WTC11 (cell line): ENCODE measurements around the gene LRRC74A. TPM values are rescaled to one million over a fixed set of nuclear protein-coding genes. Genes with fewer than 3 reads are reported as not detected.

Source experiments
- ATAC-seq: fragments of 200-7000 bp; cut with Tn5 transposase; 2 replicates; pipeline ENCODE4 v1.10.0; 2021; ENCODE audit warnings: mild to moderate bottlenecking, moderate library complexity
- CTCF ChIA-PET: fragments of 300-600 bp; sonication (Branson Sonifier 250); formaldehyde crosslinking; loops from one replicate; lab custom pipeline; 2021; ENCODE audit warnings: antibody characterized with exemption; lab: Charles Lee
- POLR2A ChIA-PET: fragments of 350-600 bp; sonication (Branson Sonifier 250); formaldehyde crosslinking; loops from one replicate; lab custom pipeline; 2021; ENCODE audit warnings: antibody characterized with exemption; lab: Charles Lee
- DNase-seq: peaks from one replicate; pipeline ENCODE4 v3.0.0; 2021; ENCODE audit warnings: low spot score
- H3K27ac Mint-ChIP-seq: 2 replicates; pipeline ENCODE4 v1.8.0; 2021; ENCODE audit warnings: mixed read lengths
- H3K27me3 Mint-ChIP-seq: 2 replicates; pipeline ENCODE4 v1.8.0; 2021; ENCODE audit warnings: low read depth, mild to moderate bottlenecking, moderate library complexity, mixed read lengths
- H3K36me3 Mint-ChIP-seq: 2 replicates; pipeline ENCODE4 v1.8.0; 2021; ENCODE audit warnings: mixed read lengths
- H3K4me1 Mint-ChIP-seq: 2 replicates; pipeline ENCODE4 v1.8.0; 2022; ENCODE audit warnings: mixed read lengths
- H3K4me3 Mint-ChIP-seq: 2 replicates; pipeline ENCODE4 v1.8.0; 2021; ENCODE audit warnings: mild to moderate bottlenecking, moderate library complexity, mixed read lengths
- H3K9me3 Mint-ChIP-seq: 2 replicates; pipeline ENCODE4 v1.8.0; 2021; ENCODE audit warnings: mixed read lengths
- KAT7 ChIP-seq: sonication (generic); formaldehyde crosslinking; IDR thresholded peaks from 2 replicates; pipeline ENCODE4 v1.8.1; 2023; ENCODE audit warnings: missing genetic modification reagents, mild to moderate bottlenecking, borderline replicate concordance
- ZNF219 ChIP-seq: sonication (generic); formaldehyde crosslinking; IDR thresholded peaks from 2 replicates; pipeline ENCODE4 v1.8.0; 2023; ENCODE audit warnings: missing genetic modification reagents, mild to moderate bottlenecking, borderline replicate concordance
- ZNF263 ChIP-seq: sonication (generic); formaldehyde crosslinking; IDR thresholded peaks from 2 replicates; pipeline ENCODE4 v1.8.1; 2022; ENCODE audit warnings: low read depth, mild to moderate bottlenecking, moderate library complexity, missing genetic modification reagents
- ZNF416 ChIP-seq: fragments of 250-450 bp; sonication (Bioruptor Pico); IDR thresholded peaks from 2 replicates; pipeline ENCODE4 v1.9.0; 2021; ENCODE audit warnings: mild to moderate bottlenecking, inconsistent platforms
- total RNA-seq: library from RNA; stranded (reverse); gene quantifications from 3 replicates; pipeline ENCODE4 v1.2.3, GENCODE V29; 2021
- TF ChIP-seq, protein P1 (sequence below): sonication (generic); formaldehyde crosslinking; IDR thresholded peaks from 2 replicates; pipeline ENCODE4 v1.8.0; 2022; ENCODE audit warnings: missing genetic modification reagents
- TF ChIP-seq, protein P2 (sequence below): fragments of 250-450 bp; sonication (Bioruptor Pico); IDR thresholded peaks from 2 replicates; pipeline ENCODE4 v2.1.2; 2022; ENCODE audit warnings: mild to moderate bottlenecking, moderate library complexity
- TF ChIP-seq, protein P3 (sequence below): sonication (generic); formaldehyde crosslinking; IDR thresholded peaks from 2 replicates; pipeline ENCODE4 v1.8.1; 2023; ENCODE audit warnings: mild to moderate bottlenecking, missing genetic modification reagents, borderline replicate concordance
- TF ChIP-seq, protein P4 (sequence below): sonication (generic); formaldehyde crosslinking; IDR thresholded peaks from 2 replicates; pipeline ENCODE4 v1.8.0; 2022; ENCODE audit warnings: mild to moderate bottlenecking, missing genetic modification reagents
- TF ChIP-seq, protein P5 (sequence below): sonication (generic); formaldehyde crosslinking; IDR thresholded peaks from 2 replicates; pipeline ENCODE4 v1.8.0; 2023; ENCODE audit warnings: missing genetic modification reagents, mild to moderate bottlenecking, borderline replicate concordance
- TF ChIP-seq, protein P6 (sequence below): fragments of 250-450 bp; sonication (Bioruptor Pico); IDR thresholded peaks from 2 replicates; pipeline ENCODE4 v1.9.0; 2021; ENCODE audit warnings: mild to moderate bottlenecking, borderline replicate concordance
- TF ChIP-seq, protein P7 (sequence below): sonication (generic); formaldehyde crosslinking; IDR thresholded peaks from 2 replicates; pipeline ENCODE4 v1.8.1; 2023; ENCODE audit warnings: mild to moderate bottlenecking, missing genetic modification reagents, moderate library complexity

The LRRC74A gene
- total RNA-seq, 1 experiment from 2014 or later, result not detected

DNA sequence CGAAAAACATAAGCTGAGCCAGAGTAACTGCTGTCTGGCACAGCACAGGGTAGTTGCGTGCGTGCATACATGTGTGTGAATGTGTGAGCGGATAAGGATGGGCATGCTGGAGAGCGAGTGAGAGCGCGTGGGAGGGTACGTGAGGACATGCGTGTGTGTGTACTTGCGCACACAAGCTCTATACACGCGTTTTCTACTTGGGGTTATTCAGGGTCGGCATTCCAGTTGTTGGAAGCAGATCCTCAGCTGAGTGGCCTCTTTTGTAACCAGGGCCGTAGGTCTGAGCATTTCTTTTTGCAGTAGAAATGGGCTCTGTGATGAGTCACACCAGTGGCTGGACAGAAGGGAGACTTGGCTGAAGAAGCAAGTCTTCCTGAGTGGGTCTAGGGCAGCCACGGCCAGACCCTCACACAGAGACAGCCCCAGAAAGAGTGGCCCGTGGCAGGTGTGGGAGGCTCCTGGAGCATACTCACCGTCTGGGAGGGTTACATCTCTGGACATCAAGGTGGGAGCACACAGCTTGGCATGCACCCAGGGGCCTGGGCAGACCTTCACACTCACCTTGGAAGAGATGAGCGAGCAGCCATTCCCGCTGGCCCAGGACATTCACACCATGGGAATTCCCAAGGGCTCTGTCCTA lies 78.0 kb downstream of the LRRC74A start (continued):
- TF ChIP-seq, protein P1, sequence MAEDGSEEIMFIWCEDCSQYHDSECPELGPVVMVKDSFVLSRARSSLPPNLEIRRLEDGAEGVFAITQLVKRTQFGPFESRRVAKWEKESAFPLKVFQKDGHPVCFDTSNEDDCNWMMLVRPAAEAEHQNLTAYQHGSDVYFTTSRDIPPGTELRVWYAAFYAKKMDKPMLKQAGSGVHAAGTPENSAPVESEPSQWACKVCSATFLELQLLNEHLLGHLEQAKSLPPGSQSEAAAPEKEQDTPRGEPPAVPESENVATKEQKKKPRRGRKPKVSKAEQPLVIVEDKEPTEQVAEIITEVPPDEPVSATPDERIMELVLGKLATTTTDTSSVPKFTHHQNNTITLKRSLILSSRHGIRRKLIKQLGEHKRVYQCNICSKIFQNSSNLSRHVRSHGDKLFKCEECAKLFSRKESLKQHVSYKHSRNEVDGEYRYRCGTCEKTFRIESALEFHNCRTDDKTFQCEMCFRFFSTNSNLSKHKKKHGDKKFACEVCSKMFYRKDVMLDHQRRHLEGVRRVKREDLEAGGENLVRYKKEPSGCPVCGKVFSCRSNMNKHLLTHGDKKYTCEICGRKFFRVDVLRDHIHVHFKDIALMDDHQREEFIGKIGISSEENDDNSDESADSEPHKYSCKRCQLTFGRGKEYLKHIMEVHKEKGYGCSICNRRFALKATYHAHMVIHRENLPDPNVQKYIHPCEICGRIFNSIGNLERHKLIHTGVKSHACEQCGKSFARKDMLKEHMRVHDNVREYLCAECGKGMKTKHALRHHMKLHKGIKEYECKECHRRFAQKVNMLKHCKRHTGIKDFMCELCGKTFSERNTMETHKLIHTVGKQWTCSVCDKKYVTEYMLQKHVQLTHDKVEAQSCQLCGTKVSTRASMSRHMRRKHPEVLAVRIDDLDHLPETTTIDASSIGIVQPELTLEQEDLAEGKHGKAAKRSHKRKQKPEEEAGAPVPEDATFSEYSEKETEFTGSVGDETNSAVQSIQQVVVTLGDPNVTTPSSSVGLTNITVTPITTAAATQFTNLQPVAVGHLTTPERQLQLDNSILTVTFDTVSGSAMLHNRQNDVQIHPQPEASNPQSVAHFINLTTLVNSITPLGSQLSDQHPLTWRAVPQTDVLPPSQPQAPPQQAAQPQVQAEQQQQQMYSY (CRISPR knock-in tag), result no peak
- TF ChIP-seq, protein P2, sequence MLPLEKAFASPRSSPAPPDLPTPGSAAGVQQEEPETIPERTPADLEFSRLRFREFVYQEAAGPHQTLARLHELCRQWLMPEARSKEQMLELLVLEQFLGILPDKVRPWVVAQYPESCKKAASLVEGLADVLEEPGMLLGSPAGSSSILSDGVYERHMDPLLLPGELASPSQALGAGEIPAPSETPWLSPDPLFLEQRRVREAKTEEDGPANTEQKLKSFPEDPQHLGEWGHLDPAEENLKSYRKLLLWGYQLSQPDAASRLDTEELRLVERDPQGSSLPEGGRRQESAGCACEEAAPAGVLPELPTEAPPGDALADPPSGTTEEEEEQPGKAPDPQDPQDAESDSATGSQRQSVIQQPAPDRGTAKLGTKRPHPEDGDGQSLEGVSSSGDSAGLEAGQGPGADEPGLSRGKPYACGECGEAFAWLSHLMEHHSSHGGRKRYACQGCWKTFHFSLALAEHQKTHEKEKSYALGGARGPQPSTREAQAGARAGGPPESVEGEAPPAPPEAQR, result no peak
- TF ChIP-seq, protein P3, sequence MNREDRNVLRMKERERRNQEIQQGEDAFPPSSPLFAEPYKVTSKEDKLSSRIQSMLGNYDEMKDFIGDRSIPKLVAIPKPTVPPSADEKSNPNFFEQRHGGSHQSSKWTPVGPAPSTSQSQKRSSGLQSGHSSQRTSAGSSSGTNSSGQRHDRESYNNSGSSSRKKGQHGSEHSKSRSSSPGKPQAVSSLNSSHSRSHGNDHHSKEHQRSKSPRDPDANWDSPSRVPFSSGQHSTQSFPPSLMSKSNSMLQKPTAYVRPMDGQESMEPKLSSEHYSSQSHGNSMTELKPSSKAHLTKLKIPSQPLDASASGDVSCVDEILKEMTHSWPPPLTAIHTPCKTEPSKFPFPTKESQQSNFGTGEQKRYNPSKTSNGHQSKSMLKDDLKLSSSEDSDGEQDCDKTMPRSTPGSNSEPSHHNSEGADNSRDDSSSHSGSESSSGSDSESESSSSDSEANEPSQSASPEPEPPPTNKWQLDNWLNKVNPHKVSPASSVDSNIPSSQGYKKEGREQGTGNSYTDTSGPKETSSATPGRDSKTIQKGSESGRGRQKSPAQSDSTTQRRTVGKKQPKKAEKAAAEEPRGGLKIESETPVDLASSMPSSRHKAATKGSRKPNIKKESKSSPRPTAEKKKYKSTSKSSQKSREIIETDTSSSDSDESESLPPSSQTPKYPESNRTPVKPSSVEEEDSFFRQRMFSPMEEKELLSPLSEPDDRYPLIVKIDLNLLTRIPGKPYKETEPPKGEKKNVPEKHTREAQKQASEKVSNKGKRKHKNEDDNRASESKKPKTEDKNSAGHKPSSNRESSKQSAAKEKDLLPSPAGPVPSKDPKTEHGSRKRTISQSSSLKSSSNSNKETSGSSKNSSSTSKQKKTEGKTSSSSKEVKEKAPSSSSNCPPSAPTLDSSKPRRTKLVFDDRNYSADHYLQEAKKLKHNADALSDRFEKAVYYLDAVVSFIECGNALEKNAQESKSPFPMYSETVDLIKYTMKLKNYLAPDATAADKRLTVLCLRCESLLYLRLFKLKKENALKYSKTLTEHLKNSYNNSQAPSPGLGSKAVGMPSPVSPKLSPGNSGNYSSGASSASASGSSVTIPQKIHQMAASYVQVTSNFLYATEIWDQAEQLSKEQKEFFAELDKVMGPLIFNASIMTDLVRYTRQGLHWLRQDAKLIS (CRISPR knock-in tag), result no peak
- TF ChIP-seq ZNF416 (no peak), ZNF219 (CRISPR knock-in tag) (no peak), ZNF263 (no peak), KAT7 (CRISPR knock-in tag) (no peak)
- TF ChIP-seq, protein P4, sequence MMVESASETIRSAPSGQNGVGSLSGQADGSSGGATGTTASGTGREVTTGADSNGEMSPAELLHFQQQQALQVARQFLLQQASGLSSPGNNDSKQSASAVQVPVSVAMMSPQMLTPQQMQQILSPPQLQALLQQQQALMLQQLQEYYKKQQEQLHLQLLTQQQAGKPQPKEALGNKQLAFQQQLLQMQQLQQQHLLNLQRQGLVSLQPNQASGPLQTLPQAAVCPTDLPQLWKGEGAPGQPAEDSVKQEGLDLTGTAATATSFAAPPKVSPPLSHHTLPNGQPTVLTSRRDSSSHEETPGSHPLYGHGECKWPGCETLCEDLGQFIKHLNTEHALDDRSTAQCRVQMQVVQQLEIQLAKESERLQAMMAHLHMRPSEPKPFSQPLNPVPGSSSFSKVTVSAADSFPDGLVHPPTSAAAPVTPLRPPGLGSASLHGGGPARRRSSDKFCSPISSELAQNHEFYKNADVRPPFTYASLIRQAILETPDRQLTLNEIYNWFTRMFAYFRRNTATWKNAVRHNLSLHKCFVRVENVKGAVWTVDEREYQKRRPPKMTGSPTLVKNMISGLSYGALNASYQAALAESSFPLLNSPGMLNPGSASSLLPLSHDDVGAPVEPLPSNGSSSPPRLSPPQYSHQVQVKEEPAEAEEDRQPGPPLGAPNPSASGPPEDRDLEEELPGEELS (CRISPR knock-in tag), result no peak

DNA sequence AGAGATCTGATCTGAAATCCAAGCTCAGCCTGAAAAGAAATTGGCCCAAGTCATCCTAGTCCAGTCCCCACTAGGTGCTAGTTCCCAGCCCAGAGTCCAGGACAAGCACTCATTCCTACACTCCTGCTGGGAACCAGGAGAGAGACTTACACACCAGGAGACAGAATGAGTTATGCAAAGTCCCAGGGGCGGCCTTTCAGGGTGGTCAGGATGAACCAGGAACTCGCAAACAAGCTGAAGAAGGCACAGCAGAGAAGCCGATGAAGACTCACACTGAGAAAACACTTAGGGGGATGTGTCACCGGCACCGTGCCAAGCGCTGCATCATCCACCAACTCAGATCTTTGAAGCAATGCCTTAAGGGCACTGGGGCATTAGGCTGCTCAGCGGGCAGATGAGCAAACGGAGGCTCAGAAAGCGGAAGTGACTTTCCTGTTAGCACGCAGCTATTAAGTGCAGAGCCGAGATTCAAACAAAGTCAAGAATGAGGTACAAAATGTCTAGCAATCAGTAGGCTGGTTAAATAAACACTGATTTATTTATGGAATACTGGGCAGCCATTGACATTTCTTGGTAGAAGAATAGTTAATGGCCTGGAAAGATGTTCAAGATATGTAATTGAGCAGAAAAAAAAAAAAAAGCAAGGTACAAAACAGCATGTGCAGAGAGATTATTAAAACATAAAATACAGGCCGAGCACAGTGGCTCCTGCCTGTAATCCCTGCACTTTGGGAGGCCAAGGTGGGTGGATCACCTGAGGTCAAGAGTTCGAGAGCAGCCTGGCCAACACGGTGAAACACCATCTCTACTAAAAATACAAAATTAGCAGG lies 78.7 kb downstream of the LRRC74A start:
- DNase-seq (no peak), ATAC-seq (peak; percentile 44)
- Mint-ChIP-seq H3K9me3 (peaks cover 16% of the 10 kb centered on the region), H3K36me3 (0 out of 2 replicates have a peak, but pooled peaks cover 3% of the 10 kb centered on the region), H3K27ac (0 out of 2 replicates have a peak overlapping the region, but pooled peaks have one; percentile 20), H3K27me3 (no peaks in the 10 kb centered on the region), H3K4me3 (no peak overlapping the region), H3K4me1 (peaks cover 8% of the 10 kb centered on the region)
- ChIA-PET CTCF (interaction anchor here (0.6 to 2.9 kb wide), 9 partner anchors 8 to 191 kb away, joined by 3 to 11 read pairs (median 5); no protein-coding TSS in a partner anchor), POLR2A (interaction anchor here (0.7 kb wide), 1 partner anchor 277 kb away, joined by 3 read pairs; no protein-coding TSS in a partner anchor)
- TF ChIP-seq, protein P5, sequence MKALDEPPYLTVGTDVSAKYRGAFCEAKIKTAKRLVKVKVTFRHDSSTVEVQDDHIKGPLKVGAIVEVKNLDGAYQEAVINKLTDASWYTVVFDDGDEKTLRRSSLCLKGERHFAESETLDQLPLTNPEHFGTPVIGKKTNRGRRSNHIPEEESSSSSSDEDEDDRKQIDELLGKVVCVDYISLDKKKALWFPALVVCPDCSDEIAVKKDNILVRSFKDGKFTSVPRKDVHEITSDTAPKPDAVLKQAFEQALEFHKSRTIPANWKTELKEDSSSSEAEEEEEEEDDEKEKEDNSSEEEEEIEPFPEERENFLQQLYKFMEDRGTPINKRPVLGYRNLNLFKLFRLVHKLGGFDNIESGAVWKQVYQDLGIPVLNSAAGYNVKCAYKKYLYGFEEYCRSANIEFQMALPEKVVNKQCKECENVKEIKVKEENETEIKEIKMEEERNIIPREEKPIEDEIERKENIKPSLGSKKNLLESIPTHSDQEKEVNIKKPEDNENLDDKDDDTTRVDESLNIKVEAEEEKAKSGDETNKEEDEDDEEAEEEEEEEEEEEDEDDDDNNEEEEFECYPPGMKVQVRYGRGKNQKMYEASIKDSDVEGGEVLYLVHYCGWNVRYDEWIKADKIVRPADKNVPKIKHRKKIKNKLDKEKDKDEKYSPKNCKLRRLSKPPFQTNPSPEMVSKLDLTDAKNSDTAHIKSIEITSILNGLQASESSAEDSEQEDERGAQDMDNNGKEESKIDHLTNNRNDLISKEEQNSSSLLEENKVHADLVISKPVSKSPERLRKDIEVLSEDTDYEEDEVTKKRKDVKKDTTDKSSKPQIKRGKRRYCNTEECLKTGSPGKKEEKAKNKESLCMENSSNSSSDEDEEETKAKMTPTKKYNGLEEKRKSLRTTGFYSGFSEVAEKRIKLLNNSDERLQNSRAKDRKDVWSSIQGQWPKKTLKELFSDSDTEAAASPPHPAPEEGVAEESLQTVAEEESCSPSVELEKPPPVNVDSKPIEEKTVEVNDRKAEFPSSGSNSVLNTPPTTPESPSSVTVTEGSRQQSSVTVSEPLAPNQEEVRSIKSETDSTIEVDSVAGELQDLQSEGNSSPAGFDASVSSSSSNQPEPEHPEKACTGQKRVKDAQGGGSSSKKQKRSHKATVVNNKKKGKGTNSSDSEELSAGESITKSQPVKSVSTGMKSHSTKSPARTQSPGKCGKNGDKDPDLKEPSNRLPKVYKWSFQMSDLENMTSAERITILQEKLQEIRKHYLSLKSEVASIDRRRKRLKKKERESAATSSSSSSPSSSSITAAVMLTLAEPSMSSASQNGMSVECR, result no peak
- TF ChIP-seq, protein P6, sequence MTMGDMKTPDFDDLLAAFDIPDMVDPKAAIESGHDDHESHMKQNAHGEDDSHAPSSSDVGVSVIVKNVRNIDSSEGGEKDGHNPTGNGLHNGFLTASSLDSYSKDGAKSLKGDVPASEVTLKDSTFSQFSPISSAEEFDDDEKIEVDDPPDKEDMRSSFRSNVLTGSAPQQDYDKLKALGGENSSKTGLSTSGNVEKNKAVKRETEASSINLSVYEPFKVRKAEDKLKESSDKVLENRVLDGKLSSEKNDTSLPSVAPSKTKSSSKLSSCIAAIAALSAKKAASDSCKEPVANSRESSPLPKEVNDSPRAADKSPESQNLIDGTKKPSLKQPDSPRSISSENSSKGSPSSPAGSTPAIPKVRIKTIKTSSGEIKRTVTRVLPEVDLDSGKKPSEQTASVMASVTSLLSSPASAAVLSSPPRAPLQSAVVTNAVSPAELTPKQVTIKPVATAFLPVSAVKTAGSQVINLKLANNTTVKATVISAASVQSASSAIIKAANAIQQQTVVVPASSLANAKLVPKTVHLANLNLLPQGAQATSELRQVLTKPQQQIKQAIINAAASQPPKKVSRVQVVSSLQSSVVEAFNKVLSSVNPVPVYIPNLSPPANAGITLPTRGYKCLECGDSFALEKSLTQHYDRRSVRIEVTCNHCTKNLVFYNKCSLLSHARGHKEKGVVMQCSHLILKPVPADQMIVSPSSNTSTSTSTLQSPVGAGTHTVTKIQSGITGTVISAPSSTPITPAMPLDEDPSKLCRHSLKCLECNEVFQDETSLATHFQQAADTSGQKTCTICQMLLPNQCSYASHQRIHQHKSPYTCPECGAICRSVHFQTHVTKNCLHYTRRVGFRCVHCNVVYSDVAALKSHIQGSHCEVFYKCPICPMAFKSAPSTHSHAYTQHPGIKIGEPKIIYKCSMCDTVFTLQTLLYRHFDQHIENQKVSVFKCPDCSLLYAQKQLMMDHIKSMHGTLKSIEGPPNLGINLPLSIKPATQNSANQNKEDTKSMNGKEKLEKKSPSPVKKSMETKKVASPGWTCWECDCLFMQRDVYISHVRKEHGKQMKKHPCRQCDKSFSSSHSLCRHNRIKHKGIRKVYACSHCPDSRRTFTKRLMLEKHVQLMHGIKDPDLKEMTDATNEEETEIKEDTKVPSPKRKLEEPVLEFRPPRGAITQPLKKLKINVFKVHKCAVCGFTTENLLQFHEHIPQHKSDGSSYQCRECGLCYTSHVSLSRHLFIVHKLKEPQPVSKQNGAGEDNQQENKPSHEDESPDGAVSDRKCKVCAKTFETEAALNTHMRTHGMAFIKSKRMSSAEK (CRISPR knock-in tag), result no peak
- TF ChIP-seq, protein P7, sequence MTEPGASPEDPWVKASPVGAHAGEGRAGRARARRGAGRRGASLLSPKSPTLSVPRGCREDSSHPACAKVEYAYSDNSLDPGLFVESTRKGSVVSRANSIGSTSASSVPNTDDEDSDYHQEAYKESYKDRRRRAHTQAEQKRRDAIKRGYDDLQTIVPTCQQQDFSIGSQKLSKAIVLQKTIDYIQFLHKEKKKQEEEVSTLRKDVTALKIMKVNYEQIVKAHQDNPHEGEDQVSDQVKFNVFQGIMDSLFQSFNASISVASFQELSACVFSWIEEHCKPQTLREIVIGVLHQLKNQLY, result no peak
